HG03565 (cell line): ENCODE data around the gene TCP11.

ENCODE experiments used
- ATAC-seq: cut with Tn5 transposase; IDR thresholded peaks from one replicate; pipeline ENCODE4 v1.9.1; 2021; ENCODE audit warnings: mild to moderate bottlenecking, moderate library complexity; ENCODE audit not compliant: unreplicated experiment

TCP11 gene

GRCh38 chr6:35173427-35174087, 32.4 kb upstream of the TCP11 start:
- no peak for ATAC-seq

- no peak for ATAC-seq
These were observed 31.9 kb upstream of the TCP11 start for GRCh38 chr6:35173044-35173426.

GRCh38 chr6:35170891-35171290, 29.8 kb upstream of the TCP11 start:
- ATAC-seq = no peak

- ATAC-seq = no peak
These were observed 29.0 kb upstream of the TCP11 start for GRCh38 chr6:35170166-35170565.

- ATAC-seq = no peak
These were observed 27.3 kb upstream of the TCP11 start for GRCh38 chr6:35168461-35168861.

GRCh38 chr6:35167505-35167904, 26.4 kb upstream of the TCP11 start:
- no peak for ATAC-seq

GRCh38 chr6:35166520-35166919, 25.4 kb upstream of the TCP11 start:
- ATAC-seq = no peak

GRCh38 chr6:35166116-35166515, 25.0 kb upstream of the TCP11 start:
- no peak for ATAC-seq

- ATAC-seq = no peak
These were observed 24.5 kb upstream of the TCP11 start for GRCh38 chr6:35165630-35166071.

- no peak for ATAC-seq
These were observed 23.7 kb upstream of the TCP11 start for GRCh38 chr6:35164868-35165267.

GRCh38 chr6:35164277-35164676, 23.1 kb upstream of the TCP11 start:
- ATAC-seq = no peak

GRCh38 chr6:35163836-35164235, 22.7 kb upstream of the TCP11 start:
- no peak for ATAC-seq

- ATAC-seq = no peak
These were observed 20.9 kb upstream of the TCP11 start for GRCh38 chr6:35161776-35162607.

- ATAC-seq = no peak
These were observed 20.1 kb upstream of the TCP11 start for GRCh38 chr6:35161266-35161665.

- ATAC-seq = no peak
These were observed 19.5 kb upstream of the TCP11 start for GRCh38 chr6:35160642-35161041.

- no peak for ATAC-seq
These were observed 17.4 kb upstream of the TCP11 start for GRCh38 chr6:35158520-35158919.

GRCh38 chr6:35154947-35155346, 13.8 kb upstream of the TCP11 start:
- no peak for ATAC-seq

GRCh38 chr6:35154262-35154661, 13.1 kb upstream of the TCP11 start:
- no peak for ATAC-seq

- ATAC-seq = no peak
These were observed 11.0 kb upstream of the TCP11 start for GRCh38 chr6:35152067-35152707.

- ATAC-seq = no peak
These were observed 10.3 kb upstream of the TCP11 start for GRCh38 chr6:35151466-35151865.

- no peak for ATAC-seq
These were observed 8.9 kb upstream of the TCP11 start for GRCh38 chr6:35149891-35150566.
